Natural killer cell (primary cell): ENCODE measurements around the gene RHOD. TPM values are rescaled to one million over a fixed set of nuclear protein-coding genes. Genes with fewer than 3 reads are reported as not detected.

Experiments used
- ATAC-seq, 3 donors: fragments of 150-1000 bp in 2 of 3; fragments of 200-7000 bp in 1 of 3; cut with Tn5 transposase; 1 replicate in 1 of 3; 2 replicates in 2 of 3; pipeline ENCODE4 v1.10.0; 2021; ENCODE audit warnings: mild to moderate bottlenecking in 2 of 3, moderate library complexity in 2 of 3
- DNase-seq, 2 donors: peaks; one replicate each; pipeline versions ENCODE4 v3.0.0 to v3.0.0-alpha.2; 2013 to 2021; ENCODE audit warnings: mixed read lengths in 1 of 2
- H3K27ac ChIP-seq: one replicate; pipeline ENCODE4 v1.5.1; 2013; ENCODE audit warnings: mild to moderate bottlenecking, low read length
- H3K27me3 ChIP-seq: one replicate; pipeline ENCODE4 v1.6.1; 2013; ENCODE audit warnings: low read length; ENCODE audit not compliant: control insufficient read depth, insufficient read depth
- H3K36me3 ChIP-seq: one replicate; pipeline ENCODE4 v1.6.1; 2013; ENCODE audit warnings: low read length; ENCODE audit not compliant: control insufficient read depth, insufficient read depth
- H3K4me1 ChIP-seq: one replicate; pipeline ENCODE4 v1.6.1; 2013; ENCODE audit warnings: low read length; ENCODE audit not compliant: control insufficient read depth, insufficient read depth
- H3K4me3 ChIP-seq: one replicate; pipeline ENCODE4 v1.5.1; 2013; ENCODE audit warnings: low read length
- H3K9me3 ChIP-seq: one replicate; pipeline ENCODE4 v1.6.1; 2013; ENCODE audit warnings: low read length; ENCODE audit not compliant: control insufficient read depth, insufficient read depth
- H3K27ac Mint-ChIP-seq, 2 donors: one replicate each; pipeline ENCODE4 v1.8.0; 2022; ENCODE audit warnings: mild to moderate bottlenecking in 2 of 2, mixed read lengths in 2 of 2, moderate library complexity in 1 of 2
- H3K27me3 Mint-ChIP-seq, 2 donors: one replicate each; pipeline ENCODE4 v1.8.0; 2022; ENCODE audit warnings: low read depth in 2 of 2, mixed read lengths in 2 of 2
- H3K36me3 Mint-ChIP-seq: one replicate; pipeline ENCODE4 v1.8.0; 2022; ENCODE audit warnings: mixed read lengths
- H3K4me1 Mint-ChIP-seq, 2 donors: one replicate each; pipeline ENCODE4 v1.8.0; 2022; ENCODE audit warnings: mixed read lengths in 2 of 2
- H3K4me3 Mint-ChIP-seq: one replicate; pipeline ENCODE4 v1.8.0; 2022; ENCODE audit warnings: mild to moderate bottlenecking, moderate library complexity, mixed read lengths
- H3K9me3 Mint-ChIP-seq, 2 donors: one replicate each; pipeline ENCODE4 v1.8.0; 2022; ENCODE audit warnings: mixed read lengths in 2 of 2
- WGBS: methylation state at CpG from one replicate; pipeline ENCODE4 v1.1.7; 2013; ENCODE audit warnings: missing lambda C conversion rate; ENCODE audit not compliant: insufficient coverage; 5-methylcytosine and 5-hydroxymethylcytosine counted together
- intact Hi-C: fragments of 100-400 bp; cut with micrococcal nuclease; formaldehyde crosslinking; loops from one replicate; pipeline ENCODE4 v1.14.2; 2022
- total RNA-seq, 4 donors: library from RNA; stranded (reverse); fragments of 120-200 nt in 1 of 4; gene quantifications; one replicate each; pipeline versions ENCODE4 v1.2.3 to v1.2.4, GENCODE V29; 2013 to 2022
- TF ChIP-seq, protein P1 (sequence below): fragments of 200-600 bp; IDR thresholded peaks from one replicate; pipeline ENCODE4 v1.8.0; 2022; ENCODE audit warnings: antibody characterized with exemption

The RHOD gene
- total RNA-seq, 3 donors from 2014 or later (not counting 1 experiment from before 2014, with no cell fraction given): not detected

- Histone ChIP-seq H3K27ac (peak overlapping the region; percentile 95), H3K27me3 (no peaks in the 10 kb centered on the region), H3K4me3 (peak overlapping the region; percentile 58), H3K9me3 (no peaks in the 10 kb centered on the region), H3K4me1 (peaks cover 28% of the 10 kb centered on the region), H3K36me3 (peaks cover 3% of the 10 kb centered on the region)
- WGBS: under 1% methylated on average over 57 of the region's 59 CpGs
- DNase-seq (peak; percentile 59 to 74), ATAC-seq (peak in 2 of 3 donors; percentile 3 to 6)
- Mint-ChIP-seq H3K27me3 (no peaks in the 10 kb centered on the region), H3K27ac (peak overlapping the region; percentile 91 to 97), H3K4me1 (peaks cover 28 to 33% of the 10 kb centered on the region in 2 donors), H3K36me3 (no peaks in the 10 kb centered on the region), H3K9me3 (no peaks in the 10 kb centered on the region), H3K4me3 (peak overlapping the region; percentile 92)
- TF ChIP-seq, protein P1, sequence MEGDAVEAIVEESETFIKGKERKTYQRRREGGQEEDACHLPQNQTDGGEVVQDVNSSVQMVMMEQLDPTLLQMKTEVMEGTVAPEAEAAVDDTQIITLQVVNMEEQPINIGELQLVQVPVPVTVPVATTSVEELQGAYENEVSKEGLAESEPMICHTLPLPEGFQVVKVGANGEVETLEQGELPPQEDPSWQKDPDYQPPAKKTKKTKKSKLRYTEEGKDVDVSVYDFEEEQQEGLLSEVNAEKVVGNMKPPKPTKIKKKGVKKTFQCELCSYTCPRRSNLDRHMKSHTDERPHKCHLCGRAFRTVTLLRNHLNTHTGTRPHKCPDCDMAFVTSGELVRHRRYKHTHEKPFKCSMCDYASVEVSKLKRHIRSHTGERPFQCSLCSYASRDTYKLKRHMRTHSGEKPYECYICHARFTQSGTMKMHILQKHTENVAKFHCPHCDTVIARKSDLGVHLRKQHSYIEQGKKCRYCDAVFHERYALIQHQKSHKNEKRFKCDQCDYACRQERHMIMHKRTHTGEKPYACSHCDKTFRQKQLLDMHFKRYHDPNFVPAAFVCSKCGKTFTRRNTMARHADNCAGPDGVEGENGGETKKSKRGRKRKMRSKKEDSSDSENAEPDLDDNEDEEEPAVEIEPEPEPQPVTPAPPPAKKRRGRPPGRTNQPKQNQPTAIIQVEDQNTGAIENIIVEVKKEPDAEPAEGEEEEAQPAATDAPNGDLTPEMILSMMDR: no peak
- intact Hi-C loops: no loop called here
Measured at GRCh38 chr11:67118181-67118766, 61.6 kb downstream of the RHOD start.

GRCh38 chr11:67118801-67119584 lies 62.3 kb downstream of the RHOD start, which contains the start of gene KDM2A:
TSS of gene KDM2A (plus strand) at chr11:67119263. CDS start at chr11:67121317, 2,054 bp downstream.
- Mint-ChIP-seq H3K27me3 (no peaks in the 10 kb centered on the region), H3K4me1 (peaks cover 24 to 29% of the 10 kb centered on the region in 2 donors), H3K36me3 (no peaks in the 10 kb centered on the region), H3K27ac (peak within 1 kb of the TSS; percentile 91 to 97), H3K9me3 (no peaks in the 10 kb centered on the region), H3K4me3 (peak within 1 kb of the TSS; percentile 97)
- Histone ChIP-seq H3K4me3 (peak within 1 kb of the TSS; percentile 90), H3K9me3 (no peaks in the 10 kb centered on the region), H3K4me1 (peaks cover 27% of the 10 kb centered on the region), H3K36me3 (peaks cover 9% of the 10 kb centered on the region), H3K27me3 (no peaks in the 10 kb centered on the region), H3K27ac (peak within 1 kb of the TSS; percentile 96)
- intact Hi-C loops: no loop called here
- DNase-seq (peak; percentile 94 to 100), ATAC-seq (peak; percentile 79 to 96 (median 84))
- TF ChIP-seq, protein P1: peak; percentile 22
- WGBS: under 1% methylated on average over 88 of the region's 97 CpGs

DNA sequence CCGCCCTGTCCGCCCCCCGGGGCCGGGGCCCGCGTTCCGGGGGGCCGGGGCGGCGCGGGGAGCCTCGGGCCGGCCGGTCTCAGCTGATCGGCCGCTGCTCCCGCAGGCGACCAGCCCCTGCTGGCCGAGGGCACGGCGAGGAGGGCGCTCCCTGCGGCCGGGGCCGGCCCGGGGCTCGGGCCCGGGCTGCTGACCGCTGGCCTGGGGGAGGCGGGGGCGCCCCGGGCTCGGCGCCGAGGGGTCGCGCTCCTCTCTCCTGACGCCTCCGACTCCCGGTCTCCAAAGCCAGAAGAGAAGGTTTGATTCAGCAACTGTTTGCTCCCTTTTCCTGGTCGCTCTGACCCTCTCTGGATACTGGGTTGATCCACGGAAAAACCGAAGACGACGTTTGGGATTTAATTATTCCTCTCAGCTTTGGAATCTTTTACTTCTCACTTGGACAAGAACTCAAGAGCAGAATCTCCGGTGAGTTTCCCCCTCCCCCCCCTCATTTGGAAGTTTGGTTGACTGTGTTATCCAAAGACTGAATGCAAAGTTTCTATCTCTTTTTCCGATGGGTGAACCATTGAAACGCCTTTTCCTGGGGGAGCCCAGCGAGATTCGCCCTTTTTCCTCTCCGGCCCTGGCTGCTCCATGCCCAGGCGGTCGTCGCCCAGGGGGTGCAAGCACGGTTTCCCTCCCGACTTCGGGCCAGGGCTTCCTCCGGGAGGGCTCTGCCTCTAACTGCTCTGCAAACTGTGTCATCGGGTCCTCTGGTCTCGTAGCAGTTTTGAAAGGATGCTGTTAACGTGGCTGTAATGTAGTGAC lies 63.1 kb downstream of the RHOD start:
- TF ChIP-seq, protein P1: no peak
- WGBS: under 1% methylated on average over 61 of the region's 61 CpGs
- H3K4me1 ChIP-seq: peaks cover 29% of the 10 kb centered on the region
- Mint-ChIP-seq H3K36me3 (no peaks in the 10 kb centered on the region), H3K4me3 (peak overlapping the region; percentile 97), H3K9me3 (no peaks in the 10 kb centered on the region), H3K27ac (peak overlapping the region; percentile 91 to 97), H3K4me1 (peaks cover 23 to 24% of the 10 kb centered on the region in 2 donors), H3K27me3 (no peaks in the 10 kb centered on the region)
- no peaks in the 10 kb centered on the region for H3K9me3 ChIP-seq
- DNase-seq: peak; percentile 24 to 56
- H3K36me3 ChIP-seq: peaks cover 9% of the 10 kb centered on the region
- no peaks in the 10 kb centered on the region for H3K27me3 ChIP-seq
- peak overlapping the region; percentile 96 for H3K27ac ChIP-seq
- no peak for ATAC-seq
- intact Hi-C loops: no loop called here
- H3K4me3 ChIP-seq: peak overlapping the region; percentile 90
